Sigmoid colon (tissue), 7 donors: ENCODE results near the gene ZNF473. TPM values are rescaled to one million over a fixed set of nuclear protein-coding genes. Genes with fewer than 3 reads are reported as not detected.

Source experiments
- DNase-seq: peaks from one replicate; pipeline ENCODE4 v3.0.0-alpha.2; 2019
- H3K27ac ChIP-seq, 4 donors: fragments of 200-600 bp; sonication (generic); one replicate each; pipeline ENCODE4 v1.5.1; 2016 to 2019; ENCODE audit warnings: mild to moderate bottlenecking in 1 of 4
- H3K27me3 ChIP-seq, 3 donors: fragments of 200-600 bp; sonication (generic); one replicate each; pipeline ENCODE4 v1.5.1; 2019; ENCODE audit warnings: mild to moderate bottlenecking in 1 of 3
- H3K36me3 ChIP-seq, 4 donors: fragments of 200-600 bp; sonication (generic); one replicate each; pipeline ENCODE4 v1.5.1; 2016 to 2019
- H3K4me1 ChIP-seq, 4 donors: fragments of 200-600 bp; sonication (generic); one replicate each; pipeline ENCODE4 v1.5.1; 2017 to 2019
- H3K4me3 ChIP-seq, 4 donors: fragments of 200-600 bp; sonication (generic); one replicate each; pipeline ENCODE4 v1.5.1; 2017 to 2019; ENCODE audit warnings: mild to moderate bottlenecking in 2 of 4, moderate library complexity in 1 of 4
- H3K9me3 ChIP-seq, 4 donors: fragments of 200-600 bp in 3 of 4; sonication (generic) in 3 of 4; one replicate each; pipeline versions ENCODE4 v1.5.1 to v1.6.1; 2013 to 2019
- EP300 ChIP-seq, 4 donors: sonication (generic); formaldehyde crosslinking; IDR thresholded peaks; one replicate each; pipeline ENCODE4 v1.6.1; 2017; ENCODE audit warnings: antibody characterized with exemption in 4 of 4
- POLR2A ChIP-seq, 2 donors: fragments of 450-650 bp; IDR thresholded peaks; one replicate each; pipeline ENCODE4 v1.6.1; 2016; ENCODE audit warnings: antibody characterized with exemption in 2 of 2, mild to moderate bottlenecking in 2 of 2, moderate library complexity in 2 of 2
- POLR2AphosphoS5 ChIP-seq, 4 donors: sonication (generic); formaldehyde crosslinking; IDR thresholded peaks; one replicate each; pipeline ENCODE4 v1.6.1; 2017; ENCODE audit warnings: antibody characterized with exemption in 4 of 4
- WGBS, 2 donors: extraction: QIAGEN DNeasy Blood & Tissue Kit; methylation state at CpG; one replicate each; pipeline ENCODE4 v1.1.7; 2013; 5-methylcytosine and 5-hydroxymethylcytosine counted together
- intact Hi-C: fragments of 100-400 bp; cut with DNase I; formaldehyde crosslinking; loops from one replicate; pipeline ENCODE4 v1.15.1; 2023
- polyA plus RNA-seq, 3 donors: library from polyadenylated mRNA; stranded (reverse); fragments of 200-250 nt; gene quantifications; one replicate each; pipeline ENCODE4 v1.2.3, GENCODE V29; 2013
- total RNA-seq, 4 donors: library from RNA; depleted of rRNA; stranded (reverse); fragments of >200 nt; gene quantifications; one replicate each; pipeline ENCODE4 v1.1.0, GENCODE V29; 2016
- TF ChIP-seq, protein P1 (sequence below), 4 experiments: fragments of 450-650 bp in 3 of 4; fragments of 200-600 bp in 1 of 4; IDR thresholded peaks; one replicate each; pipeline ENCODE4 v1.5.1; 2016 to 2019; ENCODE audit warnings: antibody characterized with exemption in 4 of 4, mild to moderate bottlenecking in 3 of 4, moderate library complexity in 2 of 4
- donor health status: healthy with polysubstance abuse.
- donor health status: Bipolar disorder and iron deficiency.
- donor health status: healthy.

ZNF473 gene
- total and polyA plus RNA-seq, 7 donors: 0.92 to 13.2 (median 5.8) TPM

DNA sequence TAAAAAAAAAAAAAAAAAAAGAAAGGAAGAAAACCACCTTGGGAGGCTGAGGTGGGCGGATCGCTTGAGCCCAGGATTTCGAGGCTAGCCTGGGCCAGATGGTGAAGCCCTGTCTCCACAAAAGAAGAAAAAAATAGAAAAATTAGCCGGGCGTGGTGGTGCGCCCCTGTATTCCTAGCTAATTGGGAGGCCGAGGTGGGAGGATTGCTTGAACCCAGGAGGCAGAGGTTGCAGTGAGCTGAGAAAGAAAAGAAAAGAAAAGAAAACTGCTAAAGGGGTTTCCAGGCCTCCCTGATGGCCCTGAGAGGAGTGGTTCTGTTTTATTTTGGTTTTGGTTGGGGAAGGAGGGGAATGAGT, 723 bp downstream of the ZNF473 start:
- Histone ChIP-seq H3K4me1 (peaks cover 0 to 31% (median 28%) of the 10 kb centered on the region in 4 donors), H3K36me3 (peaks cover 0 to 9% (median 0%) of the 10 kb centered on the region in 4 donors), H3K4me3 (peak overlapping the region; percentile 43 to 95 (median 87)), H3K27ac (no peak overlapping the region), H3K27me3 (no peaks in the 10 kb centered on the region), H3K9me3 (no peaks in the 10 kb centered on the region)
- no peak for TF ChIP-seq POLR2AphosphoS5 (IDR thresholded peaks at IDR 0.05)
- TF ChIP-seq, protein P1, sequence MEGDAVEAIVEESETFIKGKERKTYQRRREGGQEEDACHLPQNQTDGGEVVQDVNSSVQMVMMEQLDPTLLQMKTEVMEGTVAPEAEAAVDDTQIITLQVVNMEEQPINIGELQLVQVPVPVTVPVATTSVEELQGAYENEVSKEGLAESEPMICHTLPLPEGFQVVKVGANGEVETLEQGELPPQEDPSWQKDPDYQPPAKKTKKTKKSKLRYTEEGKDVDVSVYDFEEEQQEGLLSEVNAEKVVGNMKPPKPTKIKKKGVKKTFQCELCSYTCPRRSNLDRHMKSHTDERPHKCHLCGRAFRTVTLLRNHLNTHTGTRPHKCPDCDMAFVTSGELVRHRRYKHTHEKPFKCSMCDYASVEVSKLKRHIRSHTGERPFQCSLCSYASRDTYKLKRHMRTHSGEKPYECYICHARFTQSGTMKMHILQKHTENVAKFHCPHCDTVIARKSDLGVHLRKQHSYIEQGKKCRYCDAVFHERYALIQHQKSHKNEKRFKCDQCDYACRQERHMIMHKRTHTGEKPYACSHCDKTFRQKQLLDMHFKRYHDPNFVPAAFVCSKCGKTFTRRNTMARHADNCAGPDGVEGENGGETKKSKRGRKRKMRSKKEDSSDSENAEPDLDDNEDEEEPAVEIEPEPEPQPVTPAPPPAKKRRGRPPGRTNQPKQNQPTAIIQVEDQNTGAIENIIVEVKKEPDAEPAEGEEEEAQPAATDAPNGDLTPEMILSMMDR (IDR thresholded peaks at IDR 0.05): no peak
- intact Hi-C loops: loop anchor here (10.0 kb wide), 1 partner anchor 572 kb away; the partner anchor contains the start of genes ALDH16A1 and PIH1D1
- DNase-seq: no peak
- WGBS, 2 donors: 93 to 96% methylated on average over 7 of the region's 7 CpGs

- TF ChIP-seq, protein P1 (IDR thresholded peaks at IDR 0.05): no peak
- no peak for TF ChIP-seq POLR2A (IDR thresholded peaks at IDR 0.05)
These were observed 4.4 kb downstream of the ZNF473 start for GRCh38 chr19:50030225-50030624.

DNA sequence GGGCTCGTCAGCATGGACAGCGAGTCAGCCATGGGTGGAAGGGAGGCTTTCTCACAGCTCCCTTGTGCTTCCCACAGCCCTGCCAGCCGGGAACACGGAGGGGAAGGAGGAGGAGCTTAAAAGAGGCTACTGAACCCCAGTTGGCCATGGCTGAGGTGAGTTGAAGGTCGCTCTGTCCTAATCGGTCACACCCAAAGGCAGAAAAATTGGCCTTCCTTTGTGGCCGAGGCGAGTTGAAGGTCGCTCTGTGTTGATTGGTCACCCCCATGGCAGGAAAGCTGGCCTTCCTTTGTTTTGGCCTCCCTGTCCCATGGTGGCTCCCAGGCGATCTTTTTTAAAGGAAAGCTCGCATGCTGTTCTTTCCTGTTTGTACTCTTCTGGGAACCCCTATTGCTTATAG, 5.1 kb downstream of the ZNF473 start:
- Histone ChIP-seq H3K4me3 (no peak overlapping the region), H3K27me3 (no peaks in the 10 kb centered on the region), H3K9me3 (no peaks in the 10 kb centered on the region), H3K27ac (no peak overlapping the region), H3K36me3 (peaks cover 0 to 50% (median 14%) of the 10 kb centered on the region in 4 donors), H3K4me1 (peaks cover 0 to 16% (median 12%) of the 10 kb centered on the region in 4 donors)
- TF ChIP-seq, protein P1 (IDR thresholded peaks at IDR 0.05): no peak
- TF ChIP-seq POLR2A (IDR thresholded peaks at IDR 0.05): no peak
- TF ChIP-seq POLR2AphosphoS5 (IDR thresholded peaks at IDR 0.05): no peak
- no peak for TF ChIP-seq EP300 (IDR thresholded peaks at IDR 0.05)
- DNase-seq: no peak
- WGBS, 2 donors: 94 to 97% methylated on average over 11 of the region's 11 CpGs
- intact Hi-C loops: no loop called here

More at GRCh38 chr19:50030225-50030624, 4.4 kb downstream of the ZNF473 start:
- DNase-seq: no peak
- no peak overlapping the region for H3K4me3 ChIP-seq
- peaks cover 0 to 16% (median 12%) of the 10 kb centered on the region in 4 donors for H3K4me1 ChIP-seq
- intact Hi-C loops: no loop called here
- no peaks in the 10 kb centered on the region for H3K27me3 ChIP-seq
- 80 to 96% methylated on average over 6 of the region's 6 CpGs for WGBS, 2 donors
- H3K27ac ChIP-seq: no peak overlapping the region
- peaks cover 0 to 44% (median 14%) of the 10 kb centered on the region in 4 donors for H3K36me3 ChIP-seq
- no peaks in the 10 kb centered on the region for H3K9me3 ChIP-seq

DNA sequence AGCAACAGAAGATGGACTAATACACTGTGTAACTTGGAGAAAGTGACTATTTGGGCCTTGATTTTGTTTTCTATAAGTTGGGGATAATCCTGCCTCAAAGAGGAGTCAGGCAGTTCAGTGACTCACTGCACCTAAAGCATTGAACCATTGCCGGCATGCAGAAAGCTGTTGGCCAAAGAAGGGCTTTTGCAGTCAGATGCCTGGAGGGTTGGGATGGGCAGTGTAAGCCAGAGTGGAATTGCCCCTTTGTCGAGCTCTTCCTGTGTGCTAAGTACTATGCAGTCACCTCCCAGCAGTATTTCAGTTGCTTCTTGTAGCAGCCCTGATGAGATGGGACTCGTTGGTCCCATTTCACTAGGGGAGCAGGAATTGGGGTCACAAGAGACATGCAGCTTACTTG, 11.1 kb downstream of the ZNF473 start:
- no peaks in the 10 kb centered on the region for H3K9me3 ChIP-seq
- H3K36me3 ChIP-seq: peaks cover 26 to 92% (median 43%) of the 10 kb centered on the region in 4 donors
- intact Hi-C loops: no loop called here
- no peaks in the 10 kb centered on the region for H3K27me3 ChIP-seq
- DNase-seq: no peak
- no peak for TF ChIP-seq EP300 (IDR thresholded peaks at IDR 0.05)
- TF ChIP-seq POLR2A (IDR thresholded peaks at IDR 0.05): no peak
- TF ChIP-seq POLR2AphosphoS5 (IDR thresholded peaks at IDR 0.05): no peak
- TF ChIP-seq, protein P1 (IDR thresholded peaks at IDR 0.05): no peak
- no peak overlapping the region for H3K27ac ChIP-seq
- no peaks in the 10 kb centered on the region for H3K4me1 ChIP-seq
- 97% methylated on average over 3 of the region's 3 CpGs for whole genome bisulfite sequencing, 2 donors
- H3K4me3 ChIP-seq: no peak overlapping the region

DNA sequence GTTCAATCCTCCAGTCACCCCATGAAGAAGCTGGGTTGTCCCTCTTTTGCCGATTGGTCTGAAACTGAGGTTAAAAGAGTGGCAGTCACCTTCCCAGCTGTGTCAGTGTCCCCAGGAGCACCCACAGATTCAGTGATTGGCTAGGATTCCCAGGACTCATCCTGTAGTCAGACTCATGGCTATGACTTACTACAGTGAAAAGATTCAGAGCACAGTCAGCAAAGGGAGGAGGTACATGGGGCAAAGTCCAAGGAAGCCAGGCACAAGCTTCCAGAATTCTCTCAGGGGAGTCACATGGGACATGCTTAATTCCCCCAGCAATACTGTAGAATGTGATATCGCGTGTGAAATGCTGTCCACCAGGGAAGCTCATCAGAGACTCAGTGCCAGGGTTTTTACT, 14.2 kb downstream of the ZNF473 start:
- Histone ChIP-seq H3K9me3 (peaks cover 0 to 12% (median 6%) of the 10 kb centered on the region in 4 donors), H3K36me3 (peaks cover 53 to 92% (median 54%) of the 10 kb centered on the region in 4 donors), H3K4me1 (no peaks in the 10 kb centered on the region), H3K27ac (no peak overlapping the region), H3K4me3 (no peak overlapping the region), H3K27me3 (no peaks in the 10 kb centered on the region)
- 96 to 98% methylated on average over 3 of the region's 3 CpGs for WGBS, 2 donors
- intact Hi-C loops: no loop called here
- no peak for DNase-seq
- no peak for TF ChIP-seq POLR2A (IDR thresholded peaks at IDR 0.05)
- TF ChIP-seq, protein P1 (IDR thresholded peaks at IDR 0.05): no peak
- no peak for TF ChIP-seq EP300 (IDR thresholded peaks at IDR 0.05)
- TF ChIP-seq POLR2AphosphoS5 (IDR thresholded peaks at IDR 0.05): no peak
